Panc1 (cell line): Measurements from ENCODE around the gene CDK6. TPM values are rescaled to one million over a fixed set of nuclear protein-coding genes. Genes with fewer than 3 reads are reported as not detected.
"Not testable (repeated sequence)": the region's sequence is repeated elsewhere in the genome, so short reads cannot be mapped to it uniquely, and the experiment has no call there.

Source experiments
- ATAC-seq: fragments of 200-7000 bp; cut with Tn5 transposase; 2 replicates; pipeline ENCODE4 v1.9.1; 2020; ENCODE audit warnings: mild to moderate bottlenecking, moderate library complexity
- BruUV-seq: library from RNA; stranded (reverse); fragments of 400-500 nt; replicated peaks from 2 replicates; lab custom pipeline; 2021; lab: Mats Ljungman, UMichigan
- CTCF ChIA-PET: fragments of 300-600 bp; sonication (Branson Sonifier 250); formaldehyde crosslinking; loops from one replicate; lab custom pipeline; 2022; ENCODE audit warnings: antibody characterized with exemption; lab: Charles Lee
- POLR2A ChIA-PET: fragments of 300-600 bp; sonication (Branson Sonifier 250); formaldehyde crosslinking; loops from one replicate; lab custom pipeline; 2022; ENCODE audit warnings: antibody characterized with exemption; lab: Charles Lee
- DNase-seq: peaks from one replicate; pipeline ENCODE4 v3.0.0-alpha.2; 2010; ENCODE audit warnings: low read depth, low spot score
- H3K27ac ChIP-seq: 2 replicates; pipeline ENCODE4 v1.5.1; 2011; ENCODE audit warnings: mild to moderate bottlenecking, low read length, inconsistent platforms
- H3K27me3 ChIP-seq: fragments of 200-500 bp; sonication (Bioruptor generic); 2 replicates; pipeline ENCODE4 v1.6.0; 2014; ENCODE audit warnings: low read length, inconsistent platforms; ENCODE audit not compliant: control insufficient read depth, insufficient read depth
- H3K36me3 ChIP-seq: fragments of 200-500 bp; sonication (Bioruptor generic); 2 replicates; pipeline ENCODE4 v1.5.1; 2014; ENCODE audit warnings: inconsistent platforms, mild to moderate bottlenecking, low read length, moderate library complexity; ENCODE audit not compliant: control insufficient read depth, insufficient read depth
- H3K4me1 ChIP-seq: 2 replicates; pipeline ENCODE4 v1.5.1; 2011; ENCODE audit warnings: inconsistent platforms, mild to moderate bottlenecking, low read length, moderate library complexity; ENCODE audit not compliant: control insufficient read depth, insufficient read depth
- H3K4me3 ChIP-seq, 2 experiments: 2 replicates each; pipeline ENCODE4 v1.5.1; 2011 to 2012; ENCODE audit warnings: low read depth in 2 of 2, low read length in 2 of 2, mild to moderate bottlenecking in 2 of 2, inconsistent platforms in 1 of 2, moderate library complexity in 1 of 2
- H3K9me3 ChIP-seq: fragments of 200-500 bp; sonication (Bioruptor generic); 2 replicates; pipeline ENCODE4 v1.5.1; 2014; ENCODE audit warnings: low read depth, mild to moderate bottlenecking, inconsistent platforms, low read length, moderate library complexity; ENCODE audit not compliant: control insufficient read depth, insufficient read depth
- CTCF ChIP-seq: fragments of 450-650 bp; IDR thresholded peaks from 2 replicates; pipeline ENCODE4 v1.5.1; 2017; ENCODE audit warnings: mild to moderate bottlenecking
- POLR2AphosphoS5 ChIP-seq: IDR thresholded peaks from 2 replicates; pipeline ENCODE4 v1.6.1; 2012; ENCODE audit warnings: mild to moderate bottlenecking, low read depth, low read length, moderate library complexity
- SIN3A ChIP-seq: IDR thresholded peaks from 2 replicates; pipeline ENCODE4 v1.6.1; 2012; ENCODE audit warnings: low read depth, mild to moderate bottlenecking, low read length, moderate library complexity, borderline replicate concordance; ENCODE audit not compliant: insufficient read depth
- TCF7L2 ChIP-seq: IDR thresholded peaks from 2 replicates; pipeline ENCODE4 v1.6.1; 2011; ENCODE audit warnings: mild to moderate bottlenecking, low read depth, low read length, inconsistent platforms
- in situ Hi-C: cut with HindIII; loops from 2 replicates; pipeline ENCODE4 v1.10.0; 2016; ENCODE audit warnings: low sequenced_read_pairs, low pct_unique_long_range_greater_than_20kb
- intact Hi-C: fragments of 100-400 bp; cut with micrococcal nuclease; formaldehyde crosslinking; loops from one replicate; pipeline ENCODE4 v1.10.0; 2022; ENCODE audit not compliant: unreplicated experiment
- total RNA-seq: library from RNA; stranded (reverse); gene quantifications from one replicate; pipeline ENCODE4 v1.2.1, GENCODE V29; 2021; ENCODE audit not compliant: unreplicated experiment
- TF ChIP-seq, protein P1 (sequence below), 2 experiments: IDR thresholded peaks; 2 replicates each; pipeline ENCODE4 v1.6.1; 2011 to 2012; ENCODE audit warnings: low read depth in 2 of 2, control low read depth in 1 of 2, low read length in 1 of 2, mild to moderate bottlenecking in 1 of 2, moderate library complexity in 1 of 2; ENCODE audit not compliant: insufficient read depth in 1 of 2

The CDK6 gene
- total RNA-seq, 1 experiment from 2014 or later = 57.4 TPM

- ChIA-PET CTCF (no interaction called here), POLR2A (interaction anchor here (0.6 kb wide), 2 partner anchors 18 to 481 kb away, joined by 3 to 6 read pairs; no protein-coding TSS in a partner anchor)
- in situ Hi-C loops = no loop called here
- no peak for TF ChIP-seq SIN3A
- TF ChIP-seq CTCF = no peak
- no peak for TF ChIP-seq POLR2AphosphoS5
- TF ChIP-seq, protein P1, sequence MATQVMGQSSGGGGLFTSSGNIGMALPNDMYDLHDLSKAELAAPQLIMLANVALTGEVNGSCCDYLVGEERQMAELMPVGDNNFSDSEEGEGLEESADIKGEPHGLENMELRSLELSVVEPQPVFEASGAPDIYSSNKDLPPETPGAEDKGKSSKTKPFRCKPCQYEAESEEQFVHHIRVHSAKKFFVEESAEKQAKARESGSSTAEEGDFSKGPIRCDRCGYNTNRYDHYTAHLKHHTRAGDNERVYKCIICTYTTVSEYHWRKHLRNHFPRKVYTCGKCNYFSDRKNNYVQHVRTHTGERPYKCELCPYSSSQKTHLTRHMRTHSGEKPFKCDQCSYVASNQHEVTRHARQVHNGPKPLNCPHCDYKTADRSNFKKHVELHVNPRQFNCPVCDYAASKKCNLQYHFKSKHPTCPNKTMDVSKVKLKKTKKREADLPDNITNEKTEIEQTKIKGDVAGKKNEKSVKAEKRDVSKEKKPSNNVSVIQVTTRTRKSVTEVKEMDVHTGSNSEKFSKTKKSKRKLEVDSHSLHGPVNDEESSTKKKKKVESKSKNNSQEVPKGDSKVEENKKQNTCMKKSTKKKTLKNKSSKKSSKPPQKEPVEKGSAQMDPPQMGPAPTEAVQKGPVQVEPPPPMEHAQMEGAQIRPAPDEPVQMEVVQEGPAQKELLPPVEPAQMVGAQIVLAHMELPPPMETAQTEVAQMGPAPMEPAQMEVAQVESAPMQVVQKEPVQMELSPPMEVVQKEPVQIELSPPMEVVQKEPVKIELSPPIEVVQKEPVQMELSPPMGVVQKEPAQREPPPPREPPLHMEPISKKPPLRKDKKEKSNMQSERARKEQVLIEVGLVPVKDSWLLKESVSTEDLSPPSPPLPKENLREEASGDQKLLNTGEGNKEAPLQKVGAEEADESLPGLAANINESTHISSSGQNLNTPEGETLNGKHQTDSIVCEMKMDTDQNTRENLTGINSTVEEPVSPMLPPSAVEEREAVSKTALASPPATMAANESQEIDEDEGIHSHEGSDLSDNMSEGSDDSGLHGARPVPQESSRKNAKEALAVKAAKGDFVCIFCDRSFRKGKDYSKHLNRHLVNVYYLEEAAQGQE (IDR thresholded peaks at IDR 0.05; ENCODE audit: insufficient read depth in 1 of 2, low read depth in 2 of 2, low read length in 1 of 2) = no peak
- no peak for TF ChIP-seq TCF7L2
- Histone ChIP-seq H3K27me3 (no peaks in the 10 kb centered on the region), H3K4me3 (no peak overlapping the region), H3K9me3 (peaks cover 4% of the 10 kb centered on the region; the same call in 1 of the 2 replicates), H3K36me3 (no peaks in the 10 kb centered on the region), H3K27ac (peak overlapping the region; percentile 20), H3K4me1 (peaks cover 25% of the 10 kb centered on the region)
- intact Hi-C loops = loop anchor here (10.0 kb wide), 1 partner anchor 68 kb away; no protein-coding TSS in a partner anchor
- no TSS peak for BruUV-seq
- DNase-seq (no peak), ATAC-seq (no peak)
Observed at GRCh38 chr7:92747041-92747835, 89.1 kb downstream of the CDK6 start.

DNA sequence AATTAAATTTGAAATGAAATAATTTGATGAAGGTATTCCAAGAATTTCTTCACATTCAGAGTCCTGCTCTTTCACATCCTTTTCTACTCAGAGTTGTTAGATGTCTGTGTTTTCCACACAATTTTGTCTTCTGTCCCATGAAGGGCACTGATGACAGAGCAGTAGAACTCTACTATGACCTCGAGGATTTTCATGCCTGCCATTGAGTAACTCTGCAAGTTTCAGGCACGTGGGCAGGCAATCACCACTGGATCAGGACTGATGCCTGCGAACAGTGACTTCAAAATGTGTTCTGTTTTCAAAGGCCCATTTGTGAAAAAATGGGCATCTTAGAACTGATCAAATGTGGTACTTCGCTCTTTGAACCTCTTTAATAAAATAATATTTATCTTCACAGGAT lies 91.1 kb downstream of the CDK6 start:
- no TSS peak for BruUV-seq
- Histone ChIP-seq H3K4me3 (no peak overlapping the region), H3K27me3 (no peaks in the 10 kb centered on the region), H3K36me3 (no peaks in the 10 kb centered on the region), H3K4me1 (peaks cover 28% of the 10 kb centered on the region), H3K27ac (no peak overlapping the region), H3K9me3 (peaks cover 4% of the 10 kb centered on the region; the same call in 1 of the 2 replicates)
- ChIA-PET CTCF (no interaction called here), POLR2A (no interaction called here)
- in situ Hi-C loops (no loop called here), intact Hi-C loops (loop anchor here (10.0 kb wide), 1 partner anchor 70 kb away; no protein-coding TSS in a partner anchor)
- TF ChIP-seq SIN3A = no peak
- TF ChIP-seq TCF7L2 = no peak
- no peak for TF ChIP-seq POLR2AphosphoS5
- TF ChIP-seq, protein P1 (IDR thresholded peaks at IDR 0.05; ENCODE audit: insufficient read depth in 1 of 2, low read depth in 2 of 2, low read length in 1 of 2) = no peak
- no peak for TF ChIP-seq CTCF
- ATAC-seq (no peak), DNase-seq (no peak)

DNA sequence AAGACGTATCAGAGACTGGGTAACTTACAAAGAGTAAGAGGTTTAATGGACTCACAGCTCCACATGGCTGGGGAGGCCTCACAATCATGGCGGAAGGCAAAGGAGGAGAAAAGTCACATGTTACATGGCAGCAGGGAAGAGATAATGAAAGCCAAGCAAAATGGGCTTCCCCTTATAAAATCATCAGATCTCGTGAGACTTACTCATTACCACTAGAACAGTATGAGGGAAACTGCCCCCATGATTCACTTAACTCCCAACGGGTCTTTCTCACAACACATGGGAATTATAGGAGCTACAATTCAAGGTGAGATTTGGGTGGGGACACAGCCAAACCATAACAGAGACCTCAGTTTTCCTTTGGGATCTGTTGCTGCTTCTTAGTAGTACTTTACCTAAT lies 92.2 kb downstream of the CDK6 start:
- H3K4me1 ChIP-seq = peaks cover 20% of the 10 kb centered on the region
- intact Hi-C loops = loop anchor here (10.0 kb wide), 1 partner anchor 71 kb away; no protein-coding TSS in a partner anchor
- in situ Hi-C loops, H3K4me3 ChIP-seq, H3K36me3 ChIP-seq, ATAC-seq, H3K27me3 ChIP-seq, H3K27ac ChIP-seq, BruUV-seq, H3K9me3 ChIP-seq, POLR2A ChIA-PET, DNase-seq, CTCF ChIA-PET: not testable (repeated sequence)
